ENCODE measurements around the gene RBMY1B.
"Not testable (repeated sequence)": the region's sequence is repeated elsewhere in the genome, so short reads cannot be mapped to it uniquely, and the experiment has no call there.

DNA sequence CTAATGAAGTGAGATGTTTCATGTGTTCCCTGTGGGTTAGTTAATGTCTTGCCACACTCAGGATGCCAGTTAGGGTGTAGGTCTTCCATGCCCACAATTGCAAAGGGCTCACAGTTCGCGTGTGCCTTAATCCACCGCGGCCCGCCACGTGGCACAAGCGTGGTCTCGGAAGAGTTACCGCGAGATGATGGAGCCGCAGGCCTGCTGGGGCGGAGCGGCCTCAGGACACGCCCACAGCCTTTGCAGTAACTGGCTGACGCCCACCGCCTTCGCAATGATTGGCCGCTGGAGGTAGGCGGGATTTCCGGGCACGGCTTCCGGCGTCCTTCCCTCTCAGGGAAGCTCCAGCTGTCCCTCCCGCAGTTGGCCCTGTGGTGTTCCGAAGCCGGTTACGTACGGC is at the start of gene RBMY1B:
- TF ChIP-seq, protein P1, sequence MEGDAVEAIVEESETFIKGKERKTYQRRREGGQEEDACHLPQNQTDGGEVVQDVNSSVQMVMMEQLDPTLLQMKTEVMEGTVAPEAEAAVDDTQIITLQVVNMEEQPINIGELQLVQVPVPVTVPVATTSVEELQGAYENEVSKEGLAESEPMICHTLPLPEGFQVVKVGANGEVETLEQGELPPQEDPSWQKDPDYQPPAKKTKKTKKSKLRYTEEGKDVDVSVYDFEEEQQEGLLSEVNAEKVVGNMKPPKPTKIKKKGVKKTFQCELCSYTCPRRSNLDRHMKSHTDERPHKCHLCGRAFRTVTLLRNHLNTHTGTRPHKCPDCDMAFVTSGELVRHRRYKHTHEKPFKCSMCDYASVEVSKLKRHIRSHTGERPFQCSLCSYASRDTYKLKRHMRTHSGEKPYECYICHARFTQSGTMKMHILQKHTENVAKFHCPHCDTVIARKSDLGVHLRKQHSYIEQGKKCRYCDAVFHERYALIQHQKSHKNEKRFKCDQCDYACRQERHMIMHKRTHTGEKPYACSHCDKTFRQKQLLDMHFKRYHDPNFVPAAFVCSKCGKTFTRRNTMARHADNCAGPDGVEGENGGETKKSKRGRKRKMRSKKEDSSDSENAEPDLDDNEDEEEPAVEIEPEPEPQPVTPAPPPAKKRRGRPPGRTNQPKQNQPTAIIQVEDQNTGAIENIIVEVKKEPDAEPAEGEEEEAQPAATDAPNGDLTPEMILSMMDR (IDR thresholded peaks at IDR 0.05): not testable (repeated sequence)
- not testable (repeated sequence) for TF ChIP-seq POLR2A (IDR thresholded peaks at IDR 0.05)

Measured in esophagus squamous epithelium (tissue), 4 donors.